H1 (cell line): ENCODE data around the gene UBASH3A. TPM values are rescaled to one million over a fixed set of nuclear protein-coding genes. Genes with fewer than 3 reads are reported as not detected.

ENCODE experiments used
- CTCF ChIA-PET: fragments of 300-600 bp; sonication (Branson Sonifier 250); formaldehyde crosslinking; loops from one replicate; lab custom pipeline; 2021; ENCODE audit not compliant: partially characterized antibody; lab: Charles Lee
- POLR2A ChIA-PET: fragments of 300-600 bp; sonication (Branson Sonifier 250); formaldehyde crosslinking; loops from one replicate; lab custom pipeline; 2021; ENCODE audit warnings: inconsistent platforms; ENCODE audit not compliant: partially characterized antibody; lab: Charles Lee
- DNase-seq, 2 experiments: peaks; one replicate each; pipeline versions ENCODE4 v3.0.0 to v3.0.0-alpha.2; 2010 to 2022; ENCODE audit warnings: low spot score in 2 of 2, low read depth in 1 of 2, mixed read lengths in 1 of 2
- FAIRE-seq: peaks from 2 replicates; lab custom pipeline; 2011; peaks lifted over from hg19 to GRCh38; lab: Jason Lieb, UNC
- H2AFZ ChIP-seq: 2 replicates; pipeline ENCODE4 v1.8.1; 2012; ENCODE audit warnings: low read length, inconsistent platforms
- H2AK5ac ChIP-seq: 2 replicates; pipeline ENCODE4 v1.6.1; 2013; ENCODE audit warnings: low read depth, low read length
- H2BK120ac ChIP-seq: replicated peaks from 2 replicates; pipeline ENCODE3; 2013; ENCODE audit warnings: low read depth, low read length, inconsistent platforms
- H2BK12ac ChIP-seq: 2 replicates; pipeline ENCODE4 v1.6.1; 2013; ENCODE audit warnings: low read depth, low read length
- H2BK15ac ChIP-seq: 2 replicates; pipeline ENCODE4 v1.6.1; 2013; ENCODE audit warnings: low read length
- H2BK20ac ChIP-seq: 2 replicates; pipeline ENCODE4 v1.6.1; 2013; ENCODE audit warnings: low read length
- H2BK5ac ChIP-seq: 2 replicates; pipeline ENCODE4 v1.6.1; 2013; ENCODE audit warnings: low read depth, low read length
- H3K14ac ChIP-seq: 2 replicates; pipeline ENCODE4 v1.6.1; 2013; ENCODE audit warnings: inconsistent platforms; ENCODE audit not compliant: insufficient read length
- H3K18ac ChIP-seq: 2 replicates; pipeline ENCODE4 v1.6.1; 2013; ENCODE audit warnings: low read length; ENCODE audit errors: extremely low read depth
- H3K23ac ChIP-seq: 2 replicates; pipeline ENCODE4 v1.6.1; 2013; ENCODE audit warnings: inconsistent platforms; ENCODE audit not compliant: insufficient read length
- H3K23me2 ChIP-seq: 2 replicates; pipeline ENCODE4 v1.6.1; 2013; ENCODE audit warnings: low read depth, low read length
- H3K27ac ChIP-seq: 2 replicates; pipeline ENCODE4 v1.6.1; 2011; ENCODE audit warnings: low read depth, low read length, inconsistent platforms
- H3K27me3 ChIP-seq, 4 experiments: replicated peaks in 1 of 4; 1 replicate in 1 of 4; 2 replicates in 3 of 4; pipeline versions ENCODE4 v1.6.1 to v1.8.1; 2011 to 2013; ENCODE audit warnings: low read length in 3 of 4, mild to moderate bottlenecking in 3 of 4, inconsistent platforms in 2 of 4, mixed read lengths in 2 of 4, moderate library complexity in 1 of 4; ENCODE audit not compliant: control insufficient read depth in 3 of 4, insufficient read depth in 3 of 4; ENCODE audit errors: extremely low read depth in 1 of 4
- H3K36me3 ChIP-seq, 4 experiments: 2 replicates each; pipeline versions ENCODE4 v1.6.1 to v1.8.1; 2011 to 2013; ENCODE audit warnings: mild to moderate bottlenecking in 4 of 4, low read length in 3 of 4, moderate library complexity in 2 of 4, control low read depth in 1 of 4, inconsistent platforms in 1 of 4; ENCODE audit not compliant: insufficient read depth in 4 of 4, control insufficient read depth in 2 of 4
- H3K4ac ChIP-seq: replicated peaks from 2 replicates; pipeline ENCODE3; 2013; ENCODE audit warnings: low read length, low read depth, mixed read lengths, inconsistent platforms; ENCODE audit not compliant: insufficient read length
- H3K4me1 ChIP-seq, 4 experiments: replicated peaks in 1 of 4; 1 replicate in 1 of 4; 2 replicates in 3 of 4; pipeline versions ENCODE4 v1.6.1 to v1.8.1; 2011 to 2013; ENCODE audit warnings: low read length in 3 of 4, inconsistent platforms in 2 of 4, mixed read lengths in 1 of 4; ENCODE audit not compliant: insufficient read depth in 4 of 4, control insufficient read depth in 3 of 4
- H3K4me2 ChIP-seq, 2 experiments: 2 replicates each; pipeline versions ENCODE4 v1.6.1 to v1.8.1; 2011 to 2013; ENCODE audit warnings: low read depth in 2 of 2, low read length in 2 of 2, control low read depth in 1 of 2, inconsistent platforms in 1 of 2, mild to moderate bottlenecking in 1 of 2; ENCODE audit not compliant: insufficient read depth in 1 of 2
- H3K4me3 ChIP-seq, 4 experiments: fragments of 200-600, 300-600 bp in 1 of 4; sonication (generic), shearing (Covaris generic), sonication (Bioruptor Twin) in 1 of 4; 2 replicates each; pipeline versions ENCODE4 v1.5.1 to v1.8.1; 2011 to 2016; ENCODE audit warnings: low read length in 4 of 4, low read depth in 3 of 4, control low read depth in 2 of 4, inconsistent platforms in 2 of 4, mild to moderate bottlenecking in 2 of 4, mixed read lengths in 1 of 4, moderate library complexity in 1 of 4; ENCODE audit not compliant: insufficient read depth in 2 of 4; ENCODE audit errors: extremely low read depth in 1 of 4
- H3K56ac ChIP-seq: replicated peaks from 2 replicates; pipeline ENCODE3; 2013; ENCODE audit warnings: low read depth, mild to moderate bottlenecking, mixed read lengths, low read length, inconsistent platforms; ENCODE audit not compliant: insufficient read length
- H3K79me1 ChIP-seq: 2 replicates; pipeline ENCODE4 v1.6.1; 2013; ENCODE audit warnings: low read depth, low read length, control low read depth
- H3K79me2 ChIP-seq, 2 experiments: 2 replicates each; pipeline versions ENCODE4 v1.6.1 to v1.8.1; 2012 to 2013; ENCODE audit warnings: low read length in 2 of 2, mild to moderate bottlenecking in 2 of 2, inconsistent platforms in 1 of 2; ENCODE audit not compliant: insufficient read depth in 2 of 2, control insufficient read depth in 1 of 2
- H3K9ac ChIP-seq, 4 experiments: replicated peaks in 1 of 4; 1 replicate in 1 of 4; 2 replicates in 3 of 4; pipeline versions ENCODE4 v1.6.1 to v1.8.1; 2011 to 2013; ENCODE audit warnings: low read depth in 3 of 4, low read length in 3 of 4, control low read depth in 2 of 4, mild to moderate bottlenecking in 2 of 4, moderate library complexity in 2 of 4, inconsistent platforms in 1 of 4; ENCODE audit errors: extremely low read depth in 1 of 4
- H3K9me3 ChIP-seq, 2 experiments: 2 replicates each; pipeline versions ENCODE4 v1.6.1 to v1.8.1; 2012 to 2013; ENCODE audit warnings: mild to moderate bottlenecking in 2 of 2, moderate library complexity in 2 of 2, control low read depth in 1 of 2, inconsistent platforms in 1 of 2, low read depth in 1 of 2, low read length in 1 of 2, mixed read lengths in 1 of 2; ENCODE audit not compliant: insufficient read depth in 2 of 2
- H4K20me1 ChIP-seq, 2 experiments: replicated peaks in 1 of 2; 2 replicates each; pipeline versions ENCODE3 to v1.8.1; 2011 to 2013; ENCODE audit warnings: inconsistent platforms in 2 of 2, low read length in 2 of 2, mild to moderate bottlenecking in 1 of 2; ENCODE audit not compliant: insufficient read depth in 2 of 2, control insufficient read depth in 1 of 2
- H4K5ac ChIP-seq: 2 replicates; pipeline ENCODE4 v1.6.1; 2013; ENCODE audit warnings: low read length, low read depth, mixed read lengths, inconsistent platforms; ENCODE audit not compliant: insufficient read length
- H4K8ac ChIP-seq: 2 replicates; pipeline ENCODE4 v1.8.0; 2013; ENCODE audit warnings: mild to moderate bottlenecking, moderate library complexity, low read length, inconsistent platforms; ENCODE audit not compliant: insufficient read depth; ENCODE audit errors: extremely low read depth
- H4K91ac ChIP-seq: replicated peaks from 2 replicates; pipeline ENCODE3; 2013; ENCODE audit warnings: low read length, mixed read lengths, inconsistent platforms; ENCODE audit not compliant: insufficient read length
- ASH2L ChIP-seq: fragments of 200-600, 300-600 bp; sonication (generic); IDR thresholded peaks from one replicate; pipeline ENCODE4 v1.7.1; 2017; ENCODE audit warnings: low read length
- KDM1A ChIP-seq: fragments of 200-600, 300-600 bp; sonication (generic); IDR thresholded peaks from 2 replicates; pipeline ENCODE4 v1.7.1; 2016; ENCODE audit warnings: mild to moderate bottlenecking, low read length, borderline replicate concordance
- KDM4A ChIP-seq: IDR thresholded peaks from one replicate; pipeline ENCODE4 v1.7.1; 2012; ENCODE audit warnings: low read depth, mild to moderate bottlenecking, moderate library complexity, low read length, inconsistent platforms; ENCODE audit not compliant: severe bottlenecking
- SRF ChIP-seq: IDR thresholded peaks from 2 replicates; pipeline ENCODE4 v1.6.1; 2011; ENCODE audit warnings: mild to moderate bottlenecking, low read depth, low read length, moderate library complexity
- WGBS, 2 experiments: shearing (Covaris generic) in 1 of 2; methylation state at CpG; one replicate each; pipeline versions ENCODE4 v1.1.6 to v1.1.7; 2013 to 2015; ENCODE audit warnings: low lambda C conversion rate in 2 of 2, mixed read lengths in 2 of 2, inconsistent platforms in 1 of 2, low coverage in 1 of 2, missing lambda C conversion rate in 1 of 2; ENCODE audit not compliant: insufficient replicate concordance in 2 of 2, insufficient coverage in 1 of 2, insufficient read length in 1 of 2; ENCODE audit errors: extremely low coverage in 1 of 2, missing lambda C conversion rate in 1 of 2; 5-methylcytosine and 5-hydroxymethylcytosine counted together
- polyA plus RNA-seq, 7 experiments: library from polyadenylated mRNA; depleted of rRNA in 3 of 7; stranded (reverse) in 5 of 7; unstranded in 2 of 7; fragments of >200 nt in 5 of 7; fragments of 200-250 nt in 2 of 7; gene quantifications; 1 replicate in 5 of 7; 2 replicates in 1 of 7; 4 replicates in 1 of 7; pipeline versions ENCODE4 v1.2.1 to v1.2.3, GENCODE V29; 2011 to 2013; ENCODE audit warnings: missing spikeins in 2 of 7, mixed read lengths in 2 of 7
- total RNA-seq: library from RNA; stranded (reverse); fragmentation: NEBNext Ultra II Directional; extraction: Animal tissue kit (Norgen Biotek cat#: 25700); gene quantifications from 2 replicates; pipeline ENCODE4 v1.2.1, GENCODE V29; 2021
- TF ChIP-seq, protein P1 (sequence below): IDR thresholded peaks from 2 replicates; pipeline ENCODE4 v1.6.1; 2011; ENCODE audit warnings: low read length, improper control_type of control experiment

The UBASH3A gene
- total and polyA plus RNA-seq, 2 of the 8 experiments (the other 6 are each of a cell fraction or from before 2014, with no cell fraction given) = not detected

DNA sequence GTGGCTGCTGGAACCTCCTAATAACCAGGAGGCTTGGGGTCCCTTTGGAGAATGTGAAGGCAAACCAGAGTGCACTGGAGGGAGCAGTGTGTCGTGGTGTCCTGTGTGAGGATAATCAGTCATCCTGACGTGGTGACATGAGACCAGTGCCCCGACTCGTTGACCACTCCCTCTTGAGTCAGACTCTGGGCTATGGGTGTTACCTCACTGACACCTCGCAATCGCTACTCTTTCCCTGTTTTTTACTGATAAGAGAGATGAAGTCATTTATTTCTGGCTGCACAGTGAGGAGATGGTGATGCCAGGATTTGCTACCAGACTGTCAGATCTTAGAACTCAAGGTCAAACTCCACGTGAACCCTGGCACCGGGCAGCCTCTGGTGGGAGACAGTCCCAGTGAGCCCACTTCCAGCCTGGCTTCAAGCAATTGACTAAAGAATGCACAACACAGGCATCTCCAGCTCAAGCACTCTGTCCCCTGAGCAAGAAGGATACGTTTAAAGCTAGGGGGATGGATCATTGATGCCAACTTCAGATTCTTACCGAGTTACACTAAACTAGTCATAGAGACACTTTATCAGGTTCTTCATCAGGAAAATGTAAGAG is 30.3 kb downstream of the UBASH3A start:
- POLR2A ChIA-PET = no interaction called here
- H3K4ac ChIP-seq = no peak overlapping the region
- WGBS, 2 experiments = 88% methylated on average over 10 of the region's 10 CpGs; no CpG with 5 or more reads in 1 of the 2 experiments
- TF ChIP-seq ASH2L (no peak), KDM4A (no peak), SRF (no peak), KDM1A (no peak)
- TF ChIP-seq, protein P1, sequence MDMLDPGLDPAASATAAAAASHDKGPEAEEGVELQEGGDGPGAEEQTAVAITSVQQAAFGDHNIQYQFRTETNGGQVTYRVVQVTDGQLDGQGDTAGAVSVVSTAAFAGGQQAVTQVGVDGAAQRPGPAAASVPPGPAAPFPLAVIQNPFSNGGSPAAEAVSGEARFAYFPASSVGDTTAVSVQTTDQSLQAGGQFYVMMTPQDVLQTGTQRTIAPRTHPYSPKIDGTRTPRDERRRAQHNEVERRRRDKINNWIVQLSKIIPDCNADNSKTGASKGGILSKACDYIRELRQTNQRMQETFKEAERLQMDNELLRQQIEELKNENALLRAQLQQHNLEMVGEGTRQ = no peak

More for the DNA sequence above, 30.3 kb downstream of the UBASH3A start:
- no peaks in the 10 kb centered on the region for H3K79me1 ChIP-seq
- H3K56ac ChIP-seq = no peak overlapping the region
- H3K9me3 ChIP-seq = peaks cover 4% of the 10 kb centered on the region in 2 experiments; a peak in 2 of 4 replicates
- no peak overlapping the region for H3K9ac ChIP-seq
- H2BK15ac ChIP-seq = no peak overlapping the region
- no peak overlapping the region for H4K5ac ChIP-seq
- no peaks in the 10 kb centered on the region for H3K79me2 ChIP-seq
- H3K36me3 ChIP-seq = no peaks in the 10 kb centered on the region
- H2BK120ac ChIP-seq = no peak overlapping the region
- H2BK5ac ChIP-seq = no peak overlapping the region
- DNase-seq (no peak), FAIRE-seq (no peak)
- no peak overlapping the region for H3K4me3 ChIP-seq
- no peaks in the 10 kb centered on the region for H3K4me1 ChIP-seq
- no peaks in the 10 kb centered on the region for H3K23me2 ChIP-seq
- no peak overlapping the region for H3K14ac ChIP-seq
- H4K20me1 ChIP-seq = peaks cover 0 to 2% of the 10 kb centered on the region in 2 experiments
- H3K23ac ChIP-seq = no peak overlapping the region
- H2BK20ac ChIP-seq = no peak overlapping the region
- no peak overlapping the region for H4K8ac ChIP-seq
- no peak overlapping the region for H4K91ac ChIP-seq
- no peak overlapping the region for H2AFZ ChIP-seq
- no peak overlapping the region for H3K27ac ChIP-seq
- no peak overlapping the region for H3K4me2 ChIP-seq
- CTCF ChIA-PET = interaction anchor here (0.7 to 1.9 kb wide), 2 partner anchors 11 to 22 kb away, joined by 3 to 6 read pairs; no protein-coding TSS in a partner anchor
- H3K18ac ChIP-seq = no peak overlapping the region
- H3K27me3 ChIP-seq = no peaks in the 10 kb centered on the region
- H2AK5ac ChIP-seq = no peak overlapping the region
- no peak overlapping the region for H2BK12ac ChIP-seq
